HepG2 (cell line): ENCODE results near the gene TMEM86B. TPM values are rescaled to one million over a fixed set of nuclear protein-coding genes. Genes with fewer than 3 reads are reported as not detected.

Experiments used
- CTCF ChIP-seq: sonication (generic); formaldehyde crosslinking; IDR thresholded peaks from 2 replicates; pipeline ENCODE4 v1.5.0; 2020; ENCODE audit warnings: mild to moderate bottlenecking, missing genetic modification reagents, moderate library complexity
- GMEB2 ChIP-seq: IDR thresholded peaks from 2 replicates; pipeline ENCODE4 v1.6.1; 2016; ENCODE audit warnings: missing biosample characterization, missing genetic modification reagents, low read depth
- LRRFIP1 ChIP-seq: sonication (generic); formaldehyde crosslinking; conservative IDR thresholded peaks from 2 replicates; pipeline ENCODE4 v1.4.0; 2020; ENCODE audit warnings: missing genetic modification reagents
- PRDM4 ChIP-seq: sonication (generic); formaldehyde crosslinking; IDR thresholded peaks from 2 replicates; pipeline ENCODE4 v1.9.0; 2021; ENCODE audit warnings: missing genetic modification reagents, borderline replicate concordance
- SMARCE1 ChIP-seq: fragments of 450-650 bp; IDR thresholded peaks from 2 replicates; pipeline ENCODE4 v1.6.1; 2017; ENCODE audit warnings: borderline replicate concordance
- TBX2 ChIP-seq: sonication (generic); formaldehyde crosslinking; IDR thresholded peaks from 2 replicates; pipeline ENCODE4 v1.5.0; 2020; ENCODE audit warnings: missing genetic modification reagents, mild to moderate bottlenecking, borderline replicate concordance
- ZBTB10 ChIP-seq: sonication (generic); formaldehyde crosslinking; IDR thresholded peaks from 2 replicates; pipeline ENCODE4 v1.4.0; 2020; ENCODE audit warnings: missing genetic modification reagents, borderline replicate concordance
- ZNF326 ChIP-seq: sonication (generic); formaldehyde crosslinking; IDR thresholded peaks from 2 replicates; pipeline ENCODE4 v1.4.0; 2020; ENCODE audit warnings: missing genetic modification reagents, borderline replicate concordance
- polyA plus RNA-seq, 8 experiments: library from polyadenylated mRNA; depleted of rRNA in 3 of 8; stranded (reverse) in 7 of 8; unstranded in 1 of 8; fragments of >200 nt; fragmentation: Illumina TruSeq in 4 of 8; extraction: Trizol in 4 of 8; gene quantifications; 2 replicates each; pipeline versions ENCODE4 v1.2.1 to v1.2.3, GENCODE V29; 2011 to 2016; ENCODE audit warnings: low read depth in 4 of 8, missing spikeins in 1 of 8, mixed read lengths in 1 of 8; ENCODE audit not compliant: insufficient read depth in 1 of 8
- total RNA-seq, 5 experiments: library from RNA; depleted of rRNA; stranded (reverse); fragments of >200 nt; fragmentation: Illumina TruSeq; extraction: Trizol; gene quantifications; 2 replicates each; pipeline ENCODE4 v1.2.3, GENCODE V29; 2016; ENCODE audit warnings: low read depth in 1 of 5

Gene TMEM86B
- total and polyA plus RNA-seq, 2 of the 13 experiments (the other 11 are each of a cell fraction or from before 2014, with no cell fraction given), result 7.7 to 9.6 TPM

GRCh38 chr19:55209693-55210472 is 18.7 kb downstream of the TMEM86B start (continued):
- TF ChIP-seq ZBTB10 (CRISPR knock-in tag), result 0 out of 2 replicates have a peak, but pooled peaks have one; percentile 54
- TF ChIP-seq SMARCE1, result no peak
- TF ChIP-seq GMEB2 (CRISPR knock-in tag), result no peak
- TF ChIP-seq CTCF, result 0 out of 2 replicates have a peak, but pooled peaks have one; percentile 4
- no peak for TF ChIP-seq PRDM4 (CRISPR knock-in tag)
- TF ChIP-seq LRRFIP1 (CRISPR knock-in tag), result no peak
- no peak for TF ChIP-seq ZNF326
- TF ChIP-seq TBX2 (CRISPR knock-in tag), result peak; percentile 31; the same call in 1 of the 2 replicates
